Keratinocyte (primary cell): Measurements from ENCODE around the gene SAG.

Experiments used
- CTCF ChIP-seq, 3 experiments: IDR thresholded peaks in 1 of 3; conservative IDR thresholded peaks in 1 of 3; optimal IDR thresholded peaks in 1 of 3; 2 replicates in 2 of 3; 3 replicates in 1 of 3; pipeline versions ENCODE3 to v1.5.1; 2011; ENCODE audit warnings: low read length in 3 of 3, mild to moderate bottlenecking in 3 of 3, moderate library complexity in 2 of 3, control low read depth in 1 of 3, inconsistent platforms in 1 of 3; ENCODE audit not compliant: insufficient read depth in 2 of 3; ENCODE audit errors: extremely low read depth in 1 of 3
- EZH2 ChIP-seq: IDR thresholded peaks from one replicate; pipeline ENCODE4 v1.6.1; 2012; ENCODE audit warnings: inconsistent platforms, mild to moderate bottlenecking, low read length, moderate library complexity

GRCh38 chr2:233363744-233364235 is 56.2 kb downstream of the SAG start:
- TF ChIP-seq EZH2, result no peak
- TF ChIP-seq CTCF (optimal IDR thresholded peaks at IDR 0.05 in 1 of 3, IDR thresholded peaks at IDR 0.05 in 1 of 3, conservative IDR thresholded peaks at IDR 0.05 in 1 of 3; ENCODE audit: extremely low read depth in 1 of 3, insufficient read depth in 2 of 3, low read length in 3 of 3), result no peak
